ENCODE measurements around the gene C10orf95. TPM values are rescaled to one million over a fixed set of nuclear protein-coding genes. Genes with fewer than 3 reads are reported as not detected.

Gene C10orf95
- total RNA-seq, 1 experiment from 2014 or later = 0.21 TPM

- ChIA-PET CTCF (interaction anchor here (0.9 to 2.2 kb wide), 4 partner anchors 11 to 190 kb away, joined by 4 to 16 read pairs (median 7); partner anchors contain the start of gene CUEDC2), POLR2A (no interaction called here)
- Histone ChIP-seq H3K27me3 (ENCODE audit: control insufficient read depth, insufficient read depth, low read length) (no peaks in the 10 kb centered on the region), H3K4me3 (ENCODE audit: low read depth in 2 of 2, low read length in 2 of 2) (peak overlapping the region; percentile 91 to 94), H3K27ac (ENCODE audit: low read length) (peak overlapping the region; percentile 98), H3K36me3 (ENCODE audit: control insufficient read depth, insufficient read depth, low read length) (peaks cover 9% of the 10 kb centered on the region; the same call in 1 of the 2 replicates), H3K4me1 (ENCODE audit: control insufficient read depth, insufficient read depth, low read length) (peaks cover 11% of the 10 kb centered on the region), H3K9me3 (ENCODE audit: control insufficient read depth, insufficient read depth, low read depth, low read length) (no peaks in the 10 kb centered on the region)
- ATAC-seq (no peak; the same call in 1 of the 2 replicates), DNase-seq (ENCODE audit: low read depth, low spot score) (no peak)
- intact Hi-C loops (cut with micrococcal nuclease; ENCODE audit: unreplicated experiment) = no loop called here
- in situ Hi-C loops (cut with HindIII; ENCODE audit: low pct_unique_long_range_greater_than_20kb, low sequenced_read_pairs) = no loop called here
- no TSS peak for BruUV-seq (replicated peaks)
- no peak for TF ChIP-seq TCF7L2 (IDR thresholded peaks at IDR 0.05; ENCODE audit: low read depth, low read length)
- TF ChIP-seq CTCF (IDR thresholded peaks at IDR 0.05) = no peak
These were observed 29.9 kb downstream of the C10orf95 start for GRCh38 chr10:102421507-102421756.

DNA sequence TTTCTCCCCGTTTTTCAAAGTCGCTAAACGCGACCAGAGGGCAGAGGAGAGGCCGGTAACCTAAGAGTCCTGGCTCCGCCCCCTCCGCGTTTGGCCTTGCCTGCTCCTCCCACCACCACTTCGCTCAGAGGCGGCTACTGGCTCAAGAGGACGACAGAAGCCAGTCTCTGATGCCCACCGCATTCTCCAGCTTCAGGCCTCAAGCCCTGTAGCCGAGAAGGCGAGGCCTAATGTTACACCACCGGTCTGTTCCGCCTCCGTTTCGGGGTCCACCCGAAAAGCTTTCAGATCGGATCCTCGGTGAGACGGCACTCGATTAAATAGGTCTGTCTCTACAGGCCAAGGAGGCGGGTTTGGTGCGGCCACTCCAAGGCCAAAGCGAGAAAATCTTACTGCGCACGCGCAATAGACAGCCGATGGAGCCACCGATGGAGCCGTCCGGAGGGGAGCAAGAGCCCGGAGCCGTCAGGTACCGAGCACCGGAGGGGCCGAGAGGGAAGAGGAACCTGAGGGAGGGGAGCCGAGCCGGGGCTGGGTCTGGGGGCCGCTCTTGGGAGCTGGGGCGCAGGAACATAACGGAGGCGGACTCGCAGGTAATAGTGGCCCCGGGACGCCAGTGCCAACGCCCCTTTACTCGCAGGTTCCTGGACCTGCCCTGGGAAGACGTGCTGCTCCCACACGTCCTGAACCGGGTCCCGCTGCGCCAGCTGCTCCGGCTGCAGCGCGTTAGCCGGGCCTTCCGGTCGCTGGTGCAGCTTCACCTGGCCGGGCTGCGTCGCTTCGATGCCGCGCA is 30.4 kb downstream of the C10orf95 start, which contains the start of gene FBXL15:
Gene FBXL15, plus strand, starts transcription at position 123 of the 793 bp plus-strand sequence. Its CDS starts 294 bp downstream, at position 417.
- intact Hi-C loops (cut with micrococcal nuclease; ENCODE audit: unreplicated experiment) = no loop called here
- ChIA-PET POLR2A (interaction anchor here (0.6 to 0.7 kb wide), 2 partner anchors 14 to 503 kb away, joined by 3 read pairs; no protein-coding TSS in a partner anchor), CTCF (interaction anchor here (0.5 to 2.2 kb wide), 4 partner anchors 11 to 22 kb away, joined by 4 to 7 read pairs (median 6); no protein-coding TSS in a partner anchor)
- peak; percentile 38; the same call in 1 of the 2 replicates for TF ChIP-seq SIN3A (IDR thresholded peaks at IDR 0.05; ENCODE audit: borderline replicate concordance, insufficient read depth, low read depth, low read length)
- peak; percentile 82 for TF ChIP-seq TCF7L2 (IDR thresholded peaks at IDR 0.05; ENCODE audit: low read depth, low read length)
- TF ChIP-seq CTCF (IDR thresholded peaks at IDR 0.05) = no peak
- TF ChIP-seq REST (IDR thresholded peaks at IDR 0.05; ENCODE audit: insufficient read depth in 1 of 2, low read depth in 2 of 2, low read length in 1 of 2) = peak; percentile 58 to 74; a peak in 2 of 4 replicates
- no peak; the same call in none of the 2 replicates for TF ChIP-seq POLR2AphosphoS5 (IDR thresholded peaks at IDR 0.05; ENCODE audit: low read depth, low read length)
- H3K27me3 ChIP-seq (ENCODE audit: control insufficient read depth, insufficient read depth, low read length) = no peaks in the 10 kb centered on the region
- H3K27ac ChIP-seq (ENCODE audit: low read length) = peak within 1 kb of the TSS; percentile 98
- H3K4me3 ChIP-seq (ENCODE audit: low read depth in 2 of 2, low read length in 2 of 2) = peak within 1 kb of the TSS; percentile 91 to 94
- H3K9me3 ChIP-seq (ENCODE audit: control insufficient read depth, insufficient read depth, low read depth, low read length) = no peaks in the 10 kb centered on the region
- peak; percentile 93 for DNase-seq (ENCODE audit: low read depth, low spot score)
- H3K4me1 ChIP-seq (ENCODE audit: control insufficient read depth, insufficient read depth, low read length) = peaks cover 11% of the 10 kb centered on the region
- ATAC-seq = peak; percentile 82
- peaks cover 9% of the 10 kb centered on the region; the same call in 1 of the 2 replicates for H3K36me3 ChIP-seq (ENCODE audit: control insufficient read depth, insufficient read depth, low read length)
- BruUV-seq (replicated peaks) = TSS peak; percentile 92
- in situ Hi-C loops (cut with HindIII; ENCODE audit: low pct_unique_long_range_greater_than_20kb, low sequenced_read_pairs) = no loop called here

All from Panc1 (cell line).